HepG2 (cell line): ENCODE results near the gene VPS11. TPM values are rescaled to one million over a fixed set of nuclear protein-coding genes. Genes with fewer than 3 reads are reported as not detected.

Source experiments
- ATF2 ChIP-seq: sonication (generic); formaldehyde crosslinking; IDR thresholded peaks from 2 replicates; pipeline ENCODE4 v1.4.0; 2020; ENCODE audit warnings: missing genetic modification reagents
- CHD2 ChIP-seq: IDR thresholded peaks from 2 replicates; pipeline ENCODE4 v1.6.1; 2011; ENCODE audit warnings: low read depth, low read length, improper control_type of control experiment
- FIP1L1 ChIP-seq: fragments of 200-400 bp; formaldehyde crosslinking; IDR thresholded peaks from 2 replicates; pipeline ENCODE4 v1.6.1; 2018; ENCODE audit warnings: low read depth, mild to moderate bottlenecking, low read length, moderate library complexity, borderline replicate concordance; ENCODE audit not compliant: insufficient read depth
- FOXJ3 ChIP-seq: sonication (generic); formaldehyde crosslinking; IDR thresholded peaks from 2 replicates; pipeline ENCODE4 v1.4.0; 2020; ENCODE audit warnings: missing genetic modification reagents, mild to moderate bottlenecking, borderline replicate concordance
- GLMP ChIP-seq: sonication (generic); formaldehyde crosslinking; IDR thresholded peaks from 2 replicates; pipeline ENCODE4 v1.9.0; 2021; ENCODE audit warnings: missing genetic modification reagents, mild to moderate bottlenecking, borderline replicate concordance
- HINFP ChIP-seq: sonication (generic); formaldehyde crosslinking; IDR thresholded peaks from 2 replicates; pipeline ENCODE4 v1.4.0; 2020; ENCODE audit warnings: low read depth, mild to moderate bottlenecking, missing genetic modification reagents
- KDM5A ChIP-seq: fragments of 200-600 bp; sonication (generic); IDR thresholded peaks from 2 replicates; pipeline ENCODE4 v1.7.0; 2018; ENCODE audit warnings: antibody characterized with exemption, mild to moderate bottlenecking, low read length, borderline replicate concordance
- PAX8 ChIP-seq: sonication (generic); formaldehyde crosslinking; IDR thresholded peaks from 2 replicates; pipeline ENCODE4 v1.8.0; 2022; ENCODE audit warnings: mild to moderate bottlenecking, missing genetic modification reagents, borderline replicate concordance
- RORA ChIP-seq: sonication (generic); formaldehyde crosslinking; IDR thresholded peaks from 2 replicates; pipeline ENCODE4 v1.5.0; 2020; ENCODE audit warnings: mild to moderate bottlenecking, missing genetic modification reagents, moderate library complexity
- SIX1 ChIP-seq: sonication (generic); formaldehyde crosslinking; IDR thresholded peaks from 2 replicates; pipeline ENCODE4 v1.4.0; 2020; ENCODE audit warnings: missing genetic modification reagents, borderline replicate concordance
- ZNF124 ChIP-seq: sonication (generic); formaldehyde crosslinking; IDR thresholded peaks from 2 replicates; pipeline ENCODE4 v1.4.0; 2020; ENCODE audit warnings: missing genetic modification reagents
- ZNF143 ChIP-seq: sonication (generic); formaldehyde crosslinking; IDR thresholded peaks from 2 replicates; pipeline ENCODE4 v1.4.0; 2020; ENCODE audit warnings: missing genetic modification reagents
- ZNF256 ChIP-seq: sonication (generic); formaldehyde crosslinking; conservative IDR thresholded peaks from 2 replicates; pipeline ENCODE4 v1.4.0; 2020; ENCODE audit warnings: missing genetic modification reagents
- ZNF280D ChIP-seq: sonication (generic); formaldehyde crosslinking; IDR thresholded peaks from 2 replicates; pipeline ENCODE4 v1.5.1; 2020; ENCODE audit warnings: mild to moderate bottlenecking, missing genetic modification reagents
- ZNF331 ChIP-seq: sonication (generic); formaldehyde crosslinking; IDR thresholded peaks from 2 replicates; pipeline ENCODE4 v1.4.0; 2020; ENCODE audit warnings: missing genetic modification reagents
- ZNF710 ChIP-seq: sonication (generic); formaldehyde crosslinking; IDR thresholded peaks from 2 replicates; pipeline ENCODE4 v1.5.0; 2020; ENCODE audit warnings: mild to moderate bottlenecking, missing genetic modification reagents, borderline replicate concordance
- ZNF746 ChIP-seq: sonication (generic); formaldehyde crosslinking; IDR thresholded peaks from 2 replicates; pipeline ENCODE4 v1.8.0; 2022; ENCODE audit warnings: mild to moderate bottlenecking, missing genetic modification reagents
- ZSCAN29 ChIP-seq: sonication (generic); formaldehyde crosslinking; conservative IDR thresholded peaks from 2 replicates; pipeline ENCODE4 v1.4.0; 2020; ENCODE audit warnings: mild to moderate bottlenecking, missing genetic modification reagents
- polyA plus RNA-seq, 8 experiments: library from polyadenylated mRNA; depleted of rRNA in 3 of 8; stranded (reverse) in 7 of 8; unstranded in 1 of 8; fragments of >200 nt; fragmentation: Illumina TruSeq in 4 of 8; extraction: Trizol in 4 of 8; gene quantifications; 2 replicates each; pipeline versions ENCODE4 v1.2.1 to v1.2.3, GENCODE V29; 2011 to 2016; ENCODE audit warnings: low read depth in 4 of 8, missing spikeins in 1 of 8, mixed read lengths in 1 of 8; ENCODE audit not compliant: insufficient read depth in 1 of 8
- total RNA-seq, 5 experiments: library from RNA; depleted of rRNA; stranded (reverse); fragments of >200 nt; fragmentation: Illumina TruSeq; extraction: Trizol; gene quantifications; 2 replicates each; pipeline ENCODE4 v1.2.3, GENCODE V29; 2016; ENCODE audit warnings: low read depth in 1 of 5

The VPS11 gene
- total and polyA plus RNA-seq, 2 of the 13 experiments (the other 11 are each of a cell fraction or from before 2014, with no cell fraction given) = 13.7 to 21.6 TPM

- TF ChIP-seq ZNF710 = 0 out of 2 replicates have a peak, but pooled peaks have one; percentile 47
- peak; percentile 95 for TF ChIP-seq ZNF746
- no peak for TF ChIP-seq GLMP (CRISPR knock-in tag)
- TF ChIP-seq ZNF280D = no peak
- TF ChIP-seq KDM5A = peak; percentile 90
- TF ChIP-seq ATF2 (CRISPR knock-in tag) = peak; percentile 60
- TF ChIP-seq ZNF124 (CRISPR knock-in tag) = 0 out of 2 replicates have a peak, but pooled peaks have one; percentile 18
- TF ChIP-seq SIX1 (CRISPR knock-in tag) = no peak
- no peak for TF ChIP-seq FOXJ3 (CRISPR knock-in tag)
- no peak for TF ChIP-seq FIP1L1
- peak; percentile 85 for TF ChIP-seq ZSCAN29 (CRISPR knock-in tag)
- peak; percentile 61; the same call in 1 of the 2 replicates for TF ChIP-seq ZNF331 (CRISPR knock-in tag)
- TF ChIP-seq RORA = no peak
- TF ChIP-seq CHD2 = 0 out of 2 replicates have a peak, but pooled peaks have one; percentile 10
- peak; percentile 43; the same call in 1 of the 2 replicates for TF ChIP-seq ZNF143 (CRISPR knock-in tag)
- peak; percentile 65; the same call in 1 of the 2 replicates for TF ChIP-seq HINFP
- 0 out of 2 replicates have a peak, but pooled peaks have one; percentile 59 for TF ChIP-seq PAX8 (CRISPR knock-in tag)
- no peak for TF ChIP-seq ZNF256 (CRISPR knock-in tag)
Measured at GRCh38 chr11:119084663-119085436, 17.2 kb downstream of the VPS11 start, which contains the start of gene HMBS (continued).
